WERI-Rb-1 (cell line): Measurements from ENCODE around the gene PRSS8.

Source experiments
- DNase-seq: peaks from one replicate; pipeline ENCODE4 v3.0.0-alpha.2; 2020
- H3K27ac ChIP-seq: fragments of 250-450 bp; sonication (Bioruptor Pico); 2 replicates; pipeline ENCODE4 v1.5.1; 2020; ENCODE audit warnings: mild to moderate bottlenecking, moderate library complexity
- H3K27me3 ChIP-seq: fragments of 250-450 bp; sonication (Bioruptor Pico); 2 replicates; pipeline ENCODE4 v1.5.1; 2021; ENCODE audit warnings: mild to moderate bottlenecking, low read depth, moderate library complexity; ENCODE audit not compliant: insufficient read depth, severe bottlenecking
- H3K36me3 ChIP-seq: fragments of 250-450 bp; sonication (Bioruptor Pico); 2 replicates; pipeline ENCODE4 v1.5.1; 2020; ENCODE audit warnings: mild to moderate bottlenecking, moderate library complexity
- H3K4me3 ChIP-seq: 2 replicates; pipeline ENCODE4 v1.5.1; 2011; ENCODE audit warnings: low read depth, mild to moderate bottlenecking, control low read depth, low read length
- H3K9me3 ChIP-seq: fragments of 250-450 bp; sonication (Bioruptor Pico); 2 replicates; pipeline ENCODE4 v1.5.1; 2021; ENCODE audit warnings: mild to moderate bottlenecking, moderate library complexity; ENCODE audit not compliant: severe bottlenecking
- CTCF ChIP-seq: IDR thresholded peaks from 2 replicates; pipeline ENCODE4 v1.5.1; 2011; ENCODE audit warnings: low read depth, mild to moderate bottlenecking, control low read depth, inconsistent platforms, low read length

The PRSS8 gene

GRCh38 chr16:31131416-31131815, 4.1 kb downstream of the PRSS8 start:
- Histone ChIP-seq H3K4me3 (no peak overlapping the region), H3K27me3 (no peaks in the 10 kb centered on the region), H3K36me3 (peaks cover 49% of the 10 kb centered on the region), H3K27ac (no peak overlapping the region), H3K9me3 (no peaks in the 10 kb centered on the region)
- no peak for TF ChIP-seq CTCF
- no peak for DNase-seq

- Histone ChIP-seq H3K27ac (no peak overlapping the region), H3K9me3 (no peaks in the 10 kb centered on the region), H3K27me3 (no peaks in the 10 kb centered on the region), H3K4me3 (no peak overlapping the region), H3K36me3 (peaks cover 49% of the 10 kb centered on the region)
- no peak for DNase-seq
- TF ChIP-seq CTCF, result no peak
These were observed 4.6 kb downstream of the PRSS8 start for GRCh38 chr16:31130899-31131298.

GRCh38 chr16:31130336-31130891, 5.1 kb downstream of the PRSS8 start:
- DNase-seq, result no peak
- Histone ChIP-seq H3K4me3 (no peak overlapping the region), H3K9me3 (no peaks in the 10 kb centered on the region), H3K36me3 (peaks cover 49% of the 10 kb centered on the region), H3K27ac (no peak overlapping the region), H3K27me3 (no peaks in the 10 kb centered on the region)
- no peak for TF ChIP-seq CTCF

GRCh38 chr16:31129568-31130335, 5.8 kb downstream of the PRSS8 start:
- H3K9me3 ChIP-seq, result no peaks in the 10 kb centered on the region
- no peaks in the 10 kb centered on the region for H3K27me3 ChIP-seq
- DNase-seq, result no peak
- H3K27ac ChIP-seq, result no peak overlapping the region
- peaks cover 49% of the 10 kb centered on the region for H3K36me3 ChIP-seq
- H3K4me3 ChIP-seq, result no peak overlapping the region
- TF ChIP-seq CTCF, result no peak

GRCh38 chr16:31128711-31129567, 6.6 kb downstream of the PRSS8 start:
- H3K36me3 ChIP-seq, result peaks cover 54% of the 10 kb centered on the region
- H3K4me3 ChIP-seq, result no peak overlapping the region
- H3K27ac ChIP-seq, result no peak overlapping the region
- no peaks in the 10 kb centered on the region for H3K9me3 ChIP-seq
- no peak for DNase-seq
- no peaks in the 10 kb centered on the region for H3K27me3 ChIP-seq
- no peak for TF ChIP-seq CTCF
